ENCODE results near the gene GLI2. TPM values are rescaled to one million over a fixed set of nuclear protein-coding genes. Genes with fewer than 3 reads are reported as not detected.

The GLI2 gene
- total RNA-seq: 1 to 10 TPM; 4.9 to 5.4 TPM

DNA sequence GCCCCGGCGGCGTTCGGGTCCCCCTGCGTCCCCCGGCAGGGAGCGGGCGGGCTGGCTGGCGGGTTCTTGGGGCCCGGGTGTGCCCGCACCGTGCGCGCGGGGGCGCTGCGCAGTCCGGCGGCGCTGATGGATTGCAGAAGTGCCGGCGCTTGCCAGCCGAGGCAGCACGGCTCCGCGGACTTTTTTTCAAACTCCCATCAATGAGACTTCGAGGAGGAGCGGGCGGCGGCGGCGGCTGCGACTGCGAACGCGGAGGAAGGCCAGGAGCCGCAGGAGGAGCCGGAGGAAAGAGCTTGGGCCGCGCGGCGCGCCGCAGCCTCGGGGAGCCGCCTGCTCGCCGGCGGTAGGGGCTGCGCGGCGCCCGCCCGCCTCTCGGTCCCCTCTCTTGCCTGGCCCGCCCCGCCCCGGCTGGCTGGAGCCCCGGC lies at the start of gene GLI2:
GLI2 (plus strand) TSS at position 123 of the 425 bp plus-strand sequence. CDS start 61,453 bp downstream, outside the sequence.
- no peak for ATAC-seq (ENCODE audit: insufficient number of reproducible peaks, low FRiP score, low read depth)
- Histone ChIP-seq H3K9me3 (no peaks in the 10 kb centered on the region), H3K4me3 (peak within 1 kb of the TSS; percentile 77), H3K27ac (peak within 1 kb of the TSS; percentile 61 to 62), H3K36me3 (no peaks in the 10 kb centered on the region), H3K27me3 (replicated peaks; ENCODE audit: insufficient read depth) (no peaks in the 10 kb centered on the region), H3K4me1 (ENCODE audit: control insufficient read depth in 1 of 2, low read depth in 2 of 2) (peaks cover 3 to 10% of the 10 kb centered on the region in 2 donors)
- TF ChIP-seq, protein P1, sequence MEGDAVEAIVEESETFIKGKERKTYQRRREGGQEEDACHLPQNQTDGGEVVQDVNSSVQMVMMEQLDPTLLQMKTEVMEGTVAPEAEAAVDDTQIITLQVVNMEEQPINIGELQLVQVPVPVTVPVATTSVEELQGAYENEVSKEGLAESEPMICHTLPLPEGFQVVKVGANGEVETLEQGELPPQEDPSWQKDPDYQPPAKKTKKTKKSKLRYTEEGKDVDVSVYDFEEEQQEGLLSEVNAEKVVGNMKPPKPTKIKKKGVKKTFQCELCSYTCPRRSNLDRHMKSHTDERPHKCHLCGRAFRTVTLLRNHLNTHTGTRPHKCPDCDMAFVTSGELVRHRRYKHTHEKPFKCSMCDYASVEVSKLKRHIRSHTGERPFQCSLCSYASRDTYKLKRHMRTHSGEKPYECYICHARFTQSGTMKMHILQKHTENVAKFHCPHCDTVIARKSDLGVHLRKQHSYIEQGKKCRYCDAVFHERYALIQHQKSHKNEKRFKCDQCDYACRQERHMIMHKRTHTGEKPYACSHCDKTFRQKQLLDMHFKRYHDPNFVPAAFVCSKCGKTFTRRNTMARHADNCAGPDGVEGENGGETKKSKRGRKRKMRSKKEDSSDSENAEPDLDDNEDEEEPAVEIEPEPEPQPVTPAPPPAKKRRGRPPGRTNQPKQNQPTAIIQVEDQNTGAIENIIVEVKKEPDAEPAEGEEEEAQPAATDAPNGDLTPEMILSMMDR (IDR thresholded peaks at IDR 0.05): peak; percentile 74
- DNase-seq (ENCODE audit: low spot score): no peak

DNA sequence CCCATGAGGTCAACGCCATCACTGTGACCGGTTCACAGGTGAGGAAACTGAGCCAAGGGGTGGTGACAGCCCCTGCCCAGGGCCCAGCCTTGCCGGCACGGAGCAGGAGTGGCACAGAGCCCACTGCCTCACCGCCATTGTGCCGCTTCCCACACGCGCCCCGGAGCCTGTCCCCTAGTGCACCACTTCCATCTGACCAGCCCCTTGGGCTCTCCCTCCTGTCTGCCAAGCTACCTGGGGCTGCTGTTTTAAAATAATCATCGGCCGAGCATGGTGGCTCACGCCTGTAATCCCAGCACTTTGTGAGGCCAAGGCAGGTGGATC lies 49.7 kb upstream of the GLI2 start:
- TF ChIP-seq, protein P1 (IDR thresholded peaks at IDR 0.05): no peak
- Histone ChIP-seq H3K4me3 (no peak overlapping the region), H3K9me3 (no peaks in the 10 kb centered on the region), H3K36me3 (no peaks in the 10 kb centered on the region), H3K4me1 (ENCODE audit: control insufficient read depth in 1 of 2, low read depth in 2 of 2) (peaks cover 0 to 12% of the 10 kb centered on the region in 2 donors), H3K27me3 (replicated peaks; ENCODE audit: insufficient read depth) (no peaks in the 10 kb centered on the region), H3K27ac (no peak overlapping the region)
- DNase-seq (ENCODE audit: low spot score): no peak
- ATAC-seq (ENCODE audit: insufficient number of reproducible peaks, low FRiP score, low read depth): no peak

DNA sequence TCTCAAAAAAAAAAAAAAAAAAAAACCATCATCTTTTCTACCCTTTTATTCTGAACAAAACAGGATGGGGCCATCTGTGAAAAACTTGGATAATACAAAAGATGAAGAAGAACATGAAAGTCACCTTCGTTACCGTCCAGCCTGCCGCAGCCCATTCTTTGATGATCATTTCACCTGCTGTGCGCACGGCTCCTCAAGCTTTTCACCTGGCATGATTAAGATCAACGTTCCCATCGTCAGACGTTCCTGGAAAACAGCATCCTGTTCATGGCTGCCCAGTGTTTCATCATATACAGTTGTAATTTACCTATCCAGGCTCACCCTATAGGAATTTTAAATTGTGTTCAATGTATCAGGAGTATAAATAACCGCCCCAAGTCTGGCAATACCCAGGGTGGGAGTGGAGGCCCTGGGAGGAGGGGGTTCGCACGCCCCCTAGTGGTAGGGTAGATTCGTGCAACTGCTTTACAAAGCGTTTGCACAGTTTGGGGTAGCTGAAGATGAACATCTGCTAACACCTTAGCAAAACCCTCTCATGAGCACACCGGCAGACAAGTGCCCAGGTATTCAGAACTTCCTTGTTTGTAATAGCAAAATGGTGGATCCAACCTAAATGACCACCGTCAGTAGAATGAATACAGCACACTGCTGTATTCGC lies 49.0 kb upstream of the GLI2 start:
- Histone ChIP-seq H3K27me3 (replicated peaks; ENCODE audit: insufficient read depth) (no peaks in the 10 kb centered on the region), H3K36me3 (no peaks in the 10 kb centered on the region), H3K4me3 (no peak overlapping the region), H3K9me3 (no peaks in the 10 kb centered on the region), H3K4me1 (ENCODE audit: control insufficient read depth in 1 of 2, low read depth in 2 of 2) (peaks cover 0 to 12% of the 10 kb centered on the region in 2 donors), H3K27ac (no peak overlapping the region)
- DNase-seq (ENCODE audit: low spot score) (no peak), ATAC-seq (ENCODE audit: insufficient number of reproducible peaks, low FRiP score, low read depth) (no peak)
- TF ChIP-seq, protein P1 (IDR thresholded peaks at IDR 0.05): no peak

DNA sequence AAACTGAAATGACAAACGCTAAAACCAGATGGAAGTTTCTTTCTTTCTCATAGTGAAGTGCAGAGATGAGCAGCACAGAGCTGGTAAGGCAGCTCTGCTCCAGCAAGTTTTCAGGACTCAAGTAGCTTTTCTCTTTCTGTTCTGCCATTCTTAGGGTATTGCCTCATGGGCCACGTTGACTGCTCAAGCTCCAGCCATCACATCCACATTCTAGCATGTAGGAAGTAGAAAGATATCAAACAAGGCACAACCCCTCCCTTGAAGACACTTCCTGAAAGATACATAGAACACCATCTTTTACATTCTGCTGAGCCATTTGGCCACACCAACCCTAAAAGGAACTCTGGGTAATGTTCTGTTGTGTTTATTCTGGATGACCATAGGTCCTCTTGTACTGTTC lies 48.5 kb upstream of the GLI2 start:
- peaks cover 0 to 12% of the 10 kb centered on the region in 2 donors for H3K4me1 ChIP-seq (ENCODE audit: control insufficient read depth in 1 of 2, low read depth in 2 of 2)
- DNase-seq (ENCODE audit: low spot score) (no peak), ATAC-seq (ENCODE audit: insufficient number of reproducible peaks, low FRiP score, low read depth) (no peak)
- TF ChIP-seq, protein P1 (IDR thresholded peaks at IDR 0.05): no peak
- H3K27ac ChIP-seq: no peak overlapping the region
- no peaks in the 10 kb centered on the region for H3K9me3 ChIP-seq
- no peaks in the 10 kb centered on the region for H3K27me3 ChIP-seq (replicated peaks; ENCODE audit: insufficient read depth)
- no peak overlapping the region for H3K4me3 ChIP-seq
- no peaks in the 10 kb centered on the region for H3K36me3 ChIP-seq

DNA sequence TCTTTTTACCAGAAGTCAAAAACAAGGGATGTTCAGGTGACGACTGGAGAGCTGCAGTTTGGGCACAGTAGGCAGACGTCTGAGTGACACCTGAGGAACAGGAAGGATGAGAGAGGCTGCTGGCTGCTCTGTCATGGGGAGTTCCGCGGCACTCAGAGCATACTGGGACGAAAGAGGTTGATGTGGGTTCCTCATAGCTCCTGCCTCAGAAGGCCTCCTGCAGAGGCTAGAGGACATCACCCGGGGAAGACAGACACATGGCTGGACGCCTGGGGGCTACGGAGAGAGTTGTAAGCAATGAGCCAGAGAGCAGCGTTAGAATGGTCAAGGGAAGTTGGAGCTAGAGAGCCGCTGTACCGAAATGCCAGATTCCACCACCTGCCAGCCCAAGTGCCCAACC lies 45.1 kb upstream of the GLI2 start:
- H3K36me3 ChIP-seq: no peaks in the 10 kb centered on the region
- H3K4me3 ChIP-seq: no peak overlapping the region
- DNase-seq (ENCODE audit: low spot score): no peak
- no peaks in the 10 kb centered on the region for H3K4me1 ChIP-seq (ENCODE audit: control insufficient read depth in 1 of 2, low read depth in 2 of 2)
- TF ChIP-seq, protein P1 (IDR thresholded peaks at IDR 0.05): no peak
- no peaks in the 10 kb centered on the region for H3K9me3 ChIP-seq
- no peak for ATAC-seq (ENCODE audit: insufficient number of reproducible peaks, low FRiP score, low read depth)
- no peaks in the 10 kb centered on the region for H3K27me3 ChIP-seq (replicated peaks; ENCODE audit: insufficient read depth)
- H3K27ac ChIP-seq: no peak overlapping the region

All from thoracic aorta (tissue), 2 donors.